HTERT RPE-1 (cell line): Measurements from ENCODE around the gene DNAH17.

ENCODE experiments used
- in situ Hi-C: fragments of 300-500 bp; cut with MboI; formaldehyde crosslinking; loops from 4 replicates; pipeline ENCODE4 v1.14.3; 2020; ENCODE audit warnings: low sequenced_read_pairs

Gene DNAH17

GRCh38 chr17:78418326-78419026, 158.7 kb downstream of the DNAH17 start:
- in situ Hi-C loops: no loop called here

- in situ Hi-C loops: no loop called here
Measured at GRCh38 chr17:78417531-78417909, 159.7 kb downstream of the DNAH17 start.

GRCh38 chr17:78416791-78417530, 160.2 kb downstream of the DNAH17 start:
- in situ Hi-C loops: no loop called here

- in situ Hi-C loops: no loop called here
Measured at GRCh38 chr17:78415821-78416711, 161.1 kb downstream of the DNAH17 start.

- in situ Hi-C loops: no loop called here
Measured at GRCh38 chr17:78414178-78415162, 162.7 kb downstream of the DNAH17 start.

- in situ Hi-C loops: no loop called here
Measured at GRCh38 chr17:78412403-78412802, 164.8 kb downstream of the DNAH17 start.

GRCh38 chr17:78411241-78411857, 165.8 kb downstream of the DNAH17 start:
- in situ Hi-C loops: no loop called here

GRCh38 chr17:78409191-78409928, 167.8 kb downstream of the DNAH17 start:
- in situ Hi-C loops: no loop called here

GRCh38 chr17:78408476-78409050, 168.6 kb downstream of the DNAH17 start:
- in situ Hi-C loops: no loop called here

- in situ Hi-C loops: no loop called here
Measured at GRCh38 chr17:78407387-78408000, 169.7 kb downstream of the DNAH17 start.

- in situ Hi-C loops: no loop called here
Measured at GRCh38 chr17:78406920-78407319, 170.3 kb downstream of the DNAH17 start.

- in situ Hi-C loops: no loop called here
Measured at GRCh38 chr17:78406396-78406795, 170.8 kb downstream of the DNAH17 start.

GRCh38 chr17:78403822-78404221, 173.4 kb downstream of the DNAH17 start:
- in situ Hi-C loops: no loop called here

- in situ Hi-C loops: no loop called here
Measured at GRCh38 chr17:78401891-78402290, 175.3 kb downstream of the DNAH17 start.

GRCh38 chr17:78401246-78401645, 175.9 kb downstream of the DNAH17 start:
- in situ Hi-C loops: no loop called here

GRCh38 chr17:78400581-78401240, 176.5 kb downstream of the DNAH17 start:
- in situ Hi-C loops: no loop called here

- in situ Hi-C loops: no loop called here
Measured at GRCh38 chr17:78399693-78400144, 177.5 kb downstream of the DNAH17 start.
